Measurements from ENCODE around the gene ZNF511. TPM values are rescaled to one million over a fixed set of nuclear protein-coding genes. Genes with fewer than 3 reads are reported as not detected.

ZNF511 gene
- total and polyA plus RNA-seq, 9 of the 15 experiments (the other 6 are each of a cell fraction or from before 2014, with no cell fraction given) = 0.61 to 69.3 (median 40.1) TPM

DNA sequence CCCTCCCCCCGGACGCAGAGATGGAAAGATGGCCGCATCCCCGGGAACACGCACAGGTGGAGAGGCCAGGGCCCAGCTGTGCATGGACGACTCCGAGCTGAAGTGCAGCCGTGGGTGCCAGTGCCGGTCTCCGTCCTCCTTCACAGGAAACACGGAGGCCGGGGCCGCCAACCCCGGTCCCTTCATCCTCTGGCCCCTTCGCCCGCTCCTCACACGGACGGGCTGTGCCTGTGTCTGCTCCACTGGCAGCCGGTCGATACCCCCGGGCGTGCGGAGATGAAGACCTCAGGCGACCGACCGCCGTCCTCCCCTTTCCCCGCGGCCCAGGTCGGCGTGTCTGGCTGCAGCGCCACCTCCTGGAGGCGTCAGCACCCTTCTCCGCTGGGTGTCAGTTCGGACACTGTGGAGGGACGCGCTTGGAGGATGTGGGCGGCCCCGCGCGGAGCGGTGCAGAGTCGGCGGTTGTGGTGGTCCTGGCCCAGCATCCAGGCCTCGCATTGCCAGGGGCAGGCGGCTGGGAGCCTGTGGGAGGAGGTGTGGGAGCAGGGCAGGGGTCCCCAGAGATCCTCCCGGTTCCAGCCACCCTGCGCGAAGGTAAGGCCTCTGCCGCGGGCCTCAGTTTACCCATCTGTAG, 9.9 kb downstream of the ZNF511 start (continued):
- no peak for TF ChIP-seq FOXP1 (CRISPR knock-in tag; IDR thresholded peaks at IDR 0.05)
- TF ChIP-seq RCOR1 (IDR thresholded peaks at IDR 0.05; ENCODE audit: borderline replicate concordance in 1 of 2, low read depth in 2 of 2, low read length in 2 of 2) = peak in 1 of 2 experiments; percentile 53; a peak in 1 of 4 replicates
- no peak for TF ChIP-seq POLR2AphosphoS5 (IDR thresholded peaks at IDR 0.05; ENCODE audit: control insufficient read depth, insufficient read depth, low read depth, low read length)
- TF ChIP-seq ESRRB (CRISPR knock-in tag; IDR thresholded peaks at IDR 0.05; ENCODE audit: borderline replicate concordance) = no peak
- TF ChIP-seq ADNP (tag; IDR thresholded peaks at IDR 0.05) = no peak
- no peak for TF ChIP-seq GTF2A2 (tag; IDR thresholded peaks at IDR 0.05)
- TF ChIP-seq CHD2 (IDR thresholded peaks at IDR 0.05; ENCODE audit: low read depth, low read length) = no peak
- TF ChIP-seq, protein P1, sequence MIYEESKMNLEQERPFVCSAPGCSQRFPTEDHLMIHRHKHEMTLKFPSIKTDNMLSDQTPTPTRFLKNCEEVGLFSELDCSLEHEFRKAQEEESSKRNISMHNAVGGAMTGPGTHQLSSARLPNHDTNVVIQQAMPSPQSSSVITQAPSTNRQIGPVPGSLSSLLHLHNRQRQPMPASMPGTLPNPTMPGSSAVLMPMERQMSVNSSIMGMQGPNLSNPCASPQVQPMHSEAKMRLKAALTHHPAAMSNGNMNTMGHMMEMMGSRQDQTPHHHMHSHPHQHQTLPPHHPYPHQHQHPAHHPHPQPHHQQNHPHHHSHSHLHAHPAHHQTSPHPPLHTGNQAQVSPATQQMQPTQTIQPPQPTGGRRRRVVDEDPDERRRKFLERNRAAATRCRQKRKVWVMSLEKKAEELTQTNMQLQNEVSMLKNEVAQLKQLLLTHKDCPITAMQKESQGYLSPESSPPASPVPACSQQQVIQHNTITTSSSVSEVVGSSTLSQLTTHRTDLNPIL (CRISPR knock-in tag; IDR thresholded peaks at IDR 0.05) = no peak
- TF ChIP-seq SIX5 (IDR thresholded peaks at IDR 0.05; ENCODE audit: borderline replicate concordance in 1 of 2, insufficient read depth in 1 of 2, low read depth in 1 of 2, low read length in 2 of 2) = no peak
- no peak for TF ChIP-seq ZBTB17 (CRISPR knock-in tag; IDR thresholded peaks at IDR 0.05)
- no peak for TF ChIP-seq SETDB1 (IDR thresholded peaks at IDR 0.05; ENCODE audit: low read length)
- TF ChIP-seq ZFP30 (CRISPR knock-in tag; IDR thresholded peaks at IDR 0.05; ENCODE audit: borderline replicate concordance) = no peak
- TF ChIP-seq, protein P2, sequence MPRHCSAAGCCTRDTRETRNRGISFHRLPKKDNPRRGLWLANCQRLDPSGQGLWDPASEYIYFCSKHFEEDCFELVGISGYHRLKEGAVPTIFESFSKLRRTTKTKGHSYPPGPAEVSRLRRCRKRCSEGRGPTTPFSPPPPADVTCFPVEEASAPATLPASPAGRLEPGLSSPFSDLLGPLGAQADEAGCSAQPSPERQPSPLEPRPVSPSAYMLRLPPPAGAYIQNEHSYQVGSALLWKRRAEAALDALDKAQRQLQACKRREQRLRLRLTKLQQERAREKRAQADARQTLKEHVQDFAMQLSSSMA (CRISPR knock-in tag; IDR thresholded peaks at IDR 0.05) = no peak
- no peak for TF ChIP-seq DPF2 (IDR thresholded peaks at IDR 0.05)
- no peak for TF ChIP-seq TOE1 (IDR thresholded peaks at IDR 0.05; ENCODE audit: borderline replicate concordance)
- no peak for TF ChIP-seq TOE1 (CRISPR knock-in tag; IDR thresholded peaks at IDR 0.05; ENCODE audit: borderline replicate concordance, low read depth)
- TF ChIP-seq FIP1L1 (IDR thresholded peaks at IDR 0.05; ENCODE audit: low read depth, low read length, poor library complexity, severe bottlenecking) = peak; percentile 66
- TF ChIP-seq SREBF2 (CRISPR knock-in tag; IDR thresholded peaks at IDR 0.05) = no peak
- peak; percentile 19; the same call in 1 of the 2 replicates for TF ChIP-seq JUND (IDR thresholded peaks at IDR 0.05; ENCODE audit: borderline replicate concordance, low read depth, low read length)
- TF ChIP-seq JUND (tag; IDR thresholded peaks at IDR 0.05; ENCODE audit: borderline replicate concordance, low read depth, low read length) = peak; percentile 13; the same call in 1 of the 3 replicates
- TF ChIP-seq PTTG1 (tag; IDR thresholded peaks at IDR 0.05; ENCODE audit: low read depth) = no peak
- no peak for TF ChIP-seq ZFP1 (CRISPR knock-in tag; IDR thresholded peaks at IDR 0.05)
- TF ChIP-seq, protein P3, sequence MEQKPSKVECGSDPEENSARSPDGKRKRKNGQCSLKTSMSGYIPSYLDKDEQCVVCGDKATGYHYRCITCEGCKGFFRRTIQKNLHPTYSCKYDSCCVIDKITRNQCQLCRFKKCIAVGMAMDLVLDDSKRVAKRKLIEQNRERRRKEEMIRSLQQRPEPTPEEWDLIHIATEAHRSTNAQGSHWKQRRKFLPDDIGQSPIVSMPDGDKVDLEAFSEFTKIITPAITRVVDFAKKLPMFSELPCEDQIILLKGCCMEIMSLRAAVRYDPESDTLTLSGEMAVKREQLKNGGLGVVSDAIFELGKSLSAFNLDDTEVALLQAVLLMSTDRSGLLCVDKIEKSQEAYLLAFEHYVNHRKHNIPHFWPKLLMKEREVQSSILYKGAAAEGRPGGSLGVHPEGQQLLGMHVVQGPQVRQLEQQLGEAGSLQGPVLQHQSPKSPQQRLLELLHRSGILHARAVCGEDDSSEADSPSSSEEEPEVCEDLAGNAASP (IDR thresholded peaks at IDR 0.05) = no peak
- no peak for TF ChIP-seq RBM34 (IDR thresholded peaks at IDR 0.05; ENCODE audit: borderline replicate concordance, insufficient read depth, low read length)
- no peak for TF ChIP-seq MBD2 (IDR thresholded peaks at IDR 0.05; ENCODE audit: borderline replicate concordance, low read depth)
- no peak for TF ChIP-seq DNMT1 (IDR thresholded peaks at IDR 0.05)
- TF ChIP-seq SAFB (IDR thresholded peaks at IDR 0.05; ENCODE audit: borderline replicate concordance, low read depth, low read length) = peak; percentile 69; the same call in 1 of the 2 replicates

Data from K562 (cell line).